Mesothelial cell of epicardium (in vitro differentiated cells): ENCODE measurements around the gene EXTL1. TPM values are rescaled to one million over a fixed set of nuclear protein-coding genes. Genes with fewer than 3 reads are reported as not detected.

Experiments used
- DNase-seq, 2 experiments: peaks; one replicate each; pipeline ENCODE4 v3.0.0; 2021; ENCODE audit warnings: low spot score in 2 of 2; ENCODE audit not compliant: unreplicated experiment in 2 of 2
- H3K27ac Mint-ChIP-seq: 2 replicates; pipeline ENCODE4 v1.8.0; 2021; ENCODE audit warnings: mixed read lengths
- H3K27me3 Mint-ChIP-seq: 2 replicates; pipeline ENCODE4 v1.8.0; 2021; ENCODE audit warnings: low read depth, mixed read lengths
- H3K36me3 Mint-ChIP-seq: 2 replicates; pipeline ENCODE4 v1.8.0; 2021; ENCODE audit warnings: mixed read lengths
- H3K4me1 Mint-ChIP-seq: 2 replicates; pipeline ENCODE4 v1.8.0; 2021; ENCODE audit warnings: mixed read lengths
- H3K4me3 Mint-ChIP-seq: 2 replicates; pipeline ENCODE4 v1.8.0; 2021; ENCODE audit warnings: mild to moderate bottlenecking, moderate library complexity, mixed read lengths
- H3K9me3 Mint-ChIP-seq: 2 replicates; pipeline ENCODE4 v1.8.0; 2021; ENCODE audit warnings: mixed read lengths
- total RNA-seq: library from RNA; stranded (reverse); gene quantifications from 3 replicates; pipeline ENCODE4 v1.2.1, GENCODE V29; 2021
- TF ChIP-seq, protein P1 (sequence below): fragments of 200-600 bp; sonication (generic); IDR thresholded peaks from one replicate; pipeline ENCODE4 v1.5.0; 2021; ENCODE audit warnings: antibody characterized with exemption; ENCODE audit not compliant: unreplicated experiment

The EXTL1 gene
- total RNA-seq, 1 donor from 2014 or later, result 8.2 TPM

DNA sequence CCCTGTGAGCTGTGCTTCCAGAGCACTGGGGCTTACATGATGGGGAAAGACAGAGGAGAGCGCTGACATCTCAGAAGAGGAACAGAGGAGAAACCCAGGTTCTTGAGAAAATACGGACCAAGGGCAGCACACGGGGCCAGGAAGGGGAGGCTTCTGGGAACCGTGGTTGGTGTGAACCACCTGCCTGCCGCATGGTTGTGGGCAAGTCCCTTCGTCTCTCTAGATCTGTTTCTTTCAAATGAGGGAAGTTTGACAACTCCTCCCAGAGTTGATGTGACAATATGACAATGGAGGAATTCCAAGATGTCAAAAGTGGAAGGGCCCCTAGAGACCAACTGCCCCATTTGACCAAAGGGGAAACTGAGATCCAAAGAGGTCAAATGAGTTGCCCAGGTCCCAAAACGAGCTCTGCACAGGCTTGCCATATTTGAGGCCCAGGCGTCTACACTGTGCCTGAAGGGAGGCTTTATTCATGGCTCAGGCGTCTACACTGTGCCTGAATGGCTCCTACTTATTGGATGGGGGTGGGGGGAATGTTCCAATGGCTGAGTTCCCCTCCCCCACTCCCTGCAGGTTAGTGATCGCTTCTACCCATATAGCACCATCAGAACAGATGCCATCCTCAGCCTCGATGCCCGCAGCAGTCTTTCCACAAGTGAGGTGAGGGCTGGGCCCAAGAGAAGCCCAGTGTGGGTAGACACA, 11.2 kb downstream of the EXTL1 start:
- Mint-ChIP-seq H3K36me3 (no peaks in the 10 kb centered on the region), H3K27me3 (peaks cover 2% of the 10 kb centered on the region), H3K4me1 (peaks cover 19% of the 10 kb centered on the region), H3K9me3 (no peaks in the 10 kb centered on the region), H3K27ac (peak overlapping the region; percentile 80), H3K4me3 (no peak overlapping the region)
- DNase-seq, result no peak
- TF ChIP-seq, protein P1, sequence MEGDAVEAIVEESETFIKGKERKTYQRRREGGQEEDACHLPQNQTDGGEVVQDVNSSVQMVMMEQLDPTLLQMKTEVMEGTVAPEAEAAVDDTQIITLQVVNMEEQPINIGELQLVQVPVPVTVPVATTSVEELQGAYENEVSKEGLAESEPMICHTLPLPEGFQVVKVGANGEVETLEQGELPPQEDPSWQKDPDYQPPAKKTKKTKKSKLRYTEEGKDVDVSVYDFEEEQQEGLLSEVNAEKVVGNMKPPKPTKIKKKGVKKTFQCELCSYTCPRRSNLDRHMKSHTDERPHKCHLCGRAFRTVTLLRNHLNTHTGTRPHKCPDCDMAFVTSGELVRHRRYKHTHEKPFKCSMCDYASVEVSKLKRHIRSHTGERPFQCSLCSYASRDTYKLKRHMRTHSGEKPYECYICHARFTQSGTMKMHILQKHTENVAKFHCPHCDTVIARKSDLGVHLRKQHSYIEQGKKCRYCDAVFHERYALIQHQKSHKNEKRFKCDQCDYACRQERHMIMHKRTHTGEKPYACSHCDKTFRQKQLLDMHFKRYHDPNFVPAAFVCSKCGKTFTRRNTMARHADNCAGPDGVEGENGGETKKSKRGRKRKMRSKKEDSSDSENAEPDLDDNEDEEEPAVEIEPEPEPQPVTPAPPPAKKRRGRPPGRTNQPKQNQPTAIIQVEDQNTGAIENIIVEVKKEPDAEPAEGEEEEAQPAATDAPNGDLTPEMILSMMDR, result no peak

DNA sequence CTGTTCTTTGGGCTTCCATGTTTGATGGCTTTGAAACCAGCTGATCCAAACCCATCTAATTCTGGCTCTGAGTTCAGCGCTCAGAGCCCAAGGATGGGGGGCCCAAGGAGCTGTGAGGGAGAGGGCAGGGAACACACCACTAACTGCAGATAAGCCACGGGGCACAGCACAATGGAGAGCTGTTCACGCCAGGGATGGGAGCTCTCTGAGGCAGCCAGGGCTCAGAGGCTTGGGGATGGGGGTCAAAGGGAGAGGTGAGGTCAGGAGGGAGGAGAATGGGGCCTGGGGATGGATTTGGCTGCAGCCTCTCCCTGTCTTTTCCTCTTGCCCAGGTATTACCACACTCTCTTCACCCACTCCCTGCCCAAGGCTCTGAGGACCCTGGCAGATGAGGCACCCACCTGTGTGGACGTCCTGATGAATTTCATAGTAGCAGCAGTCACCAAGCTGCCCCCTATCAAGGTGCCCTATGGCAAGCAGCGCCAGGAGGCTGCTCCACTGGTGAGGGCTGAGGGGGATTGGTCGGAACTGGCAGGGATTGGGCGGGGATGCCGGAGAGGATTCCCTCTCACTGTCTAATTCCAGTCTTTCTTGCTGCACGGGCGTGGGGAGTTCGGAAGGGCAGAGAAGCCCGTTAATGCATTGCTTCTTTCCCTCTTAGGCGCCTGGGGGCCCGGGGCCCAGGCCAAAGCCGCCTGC, 13.1 kb downstream of the EXTL1 start:
- H3K36me3 Mint-ChIP-seq, result no peaks in the 10 kb centered on the region
- peaks cover 18% of the 10 kb centered on the region for H3K4me1 Mint-ChIP-seq
- no peaks in the 10 kb centered on the region for H3K9me3 Mint-ChIP-seq
- H3K27me3 Mint-ChIP-seq, result peaks cover 2% of the 10 kb centered on the region
- H3K27ac Mint-ChIP-seq, result peak overlapping the region; percentile 50
- DNase-seq, result no peak
- TF ChIP-seq, protein P1, result no peak
- H3K4me3 Mint-ChIP-seq, result peak overlapping the region; percentile 94

DNA sequence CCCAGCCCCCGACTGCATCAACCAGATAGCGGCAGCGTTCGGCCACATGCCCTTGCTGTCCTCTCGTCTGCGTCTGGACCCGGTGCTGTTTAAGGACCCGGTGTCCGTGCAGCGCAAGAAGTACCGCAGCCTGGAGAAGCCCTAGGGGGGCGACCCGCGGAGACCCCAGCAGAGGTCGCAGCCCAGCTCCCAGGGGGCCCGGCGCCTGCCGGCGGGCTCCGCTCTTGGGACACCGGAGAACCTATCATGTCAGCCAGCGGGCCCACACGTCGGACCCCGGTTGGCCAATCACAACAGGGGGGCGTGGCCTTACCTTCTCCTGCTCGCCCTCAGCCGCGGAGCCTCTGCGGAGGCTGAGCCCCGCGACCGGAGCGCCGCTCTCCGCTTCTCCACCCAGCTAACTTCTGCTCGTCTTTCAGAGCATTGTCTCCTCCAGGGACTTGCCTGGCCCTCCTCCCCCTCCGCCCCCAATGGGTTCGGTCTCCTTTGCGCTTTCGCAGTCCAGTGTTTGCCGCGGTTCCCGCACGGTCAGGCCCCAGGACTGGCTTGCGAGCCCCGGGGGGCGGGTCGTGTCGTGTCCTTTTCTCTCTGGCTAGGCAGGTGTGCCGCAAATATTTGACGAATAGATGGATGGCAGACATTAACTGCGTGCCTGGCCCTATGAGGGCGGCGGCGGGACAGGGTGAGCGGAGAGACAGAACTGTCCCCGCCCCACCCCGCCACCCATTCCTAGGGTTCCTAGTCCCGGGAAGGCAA, 13.8 kb downstream of the EXTL1 start:
- Mint-ChIP-seq H3K27me3 (peaks cover 2% of the 10 kb centered on the region), H3K9me3 (no peaks in the 10 kb centered on the region), H3K4me3 (peak overlapping the region; percentile 94), H3K4me1 (peaks cover 18% of the 10 kb centered on the region), H3K36me3 (no peaks in the 10 kb centered on the region), H3K27ac (peak overlapping the region; percentile 96)
- peak; percentile 93 to 94 for DNase-seq
- TF ChIP-seq, protein P1, result no peak

DNA sequence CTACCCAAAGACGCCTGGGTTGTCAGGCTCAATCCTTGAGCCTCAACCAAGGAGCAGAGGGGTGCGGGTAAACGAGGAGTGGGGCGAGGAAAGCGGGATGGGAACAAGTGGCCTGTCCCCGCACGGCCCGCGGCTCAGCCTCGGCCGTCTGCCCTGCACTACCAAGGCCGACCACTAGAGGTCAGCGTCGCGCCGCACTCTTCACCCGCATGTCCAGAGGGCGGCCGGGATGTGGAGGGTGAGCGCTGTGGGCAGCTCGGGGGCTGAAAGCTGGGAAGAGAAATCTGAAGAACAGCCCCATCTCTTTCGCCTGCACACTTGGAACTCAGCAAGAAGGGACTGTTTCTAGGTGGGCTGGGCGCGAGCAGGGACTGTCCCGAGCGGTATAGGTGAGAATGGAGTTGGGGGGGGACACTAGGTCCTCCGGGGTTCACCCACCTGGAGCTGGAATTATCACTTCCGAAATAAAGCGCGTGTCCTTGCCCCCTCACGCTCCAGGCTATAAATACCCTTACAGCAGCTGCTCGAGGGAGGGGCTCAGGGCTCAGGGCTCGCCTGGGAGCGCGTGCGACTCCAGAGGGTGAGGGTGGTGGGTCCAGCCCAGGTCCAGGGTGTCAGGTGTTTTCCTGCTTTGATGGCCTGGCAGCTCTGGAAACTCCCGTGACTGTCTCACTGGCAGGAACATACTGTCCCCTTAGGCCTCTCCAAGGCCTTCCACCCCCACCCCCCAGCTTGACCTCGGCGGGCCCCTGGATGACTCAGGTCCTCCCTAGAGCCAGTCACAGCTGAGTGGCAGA, 14.6 kb downstream of the EXTL1 start:
- H3K9me3 Mint-ChIP-seq, result no peaks in the 10 kb centered on the region
- peak overlapping the region; percentile 94 for H3K4me3 Mint-ChIP-seq
- H3K27me3 Mint-ChIP-seq, result peaks cover 2% of the 10 kb centered on the region
- H3K4me1 Mint-ChIP-seq, result peaks cover 18% of the 10 kb centered on the region
- no peaks in the 10 kb centered on the region for H3K36me3 Mint-ChIP-seq
- TF ChIP-seq, protein P1, result peak; percentile 100
- DNase-seq, result peak; percentile 74 to 96
- peak overlapping the region; percentile 96 for H3K27ac Mint-ChIP-seq

DNA sequence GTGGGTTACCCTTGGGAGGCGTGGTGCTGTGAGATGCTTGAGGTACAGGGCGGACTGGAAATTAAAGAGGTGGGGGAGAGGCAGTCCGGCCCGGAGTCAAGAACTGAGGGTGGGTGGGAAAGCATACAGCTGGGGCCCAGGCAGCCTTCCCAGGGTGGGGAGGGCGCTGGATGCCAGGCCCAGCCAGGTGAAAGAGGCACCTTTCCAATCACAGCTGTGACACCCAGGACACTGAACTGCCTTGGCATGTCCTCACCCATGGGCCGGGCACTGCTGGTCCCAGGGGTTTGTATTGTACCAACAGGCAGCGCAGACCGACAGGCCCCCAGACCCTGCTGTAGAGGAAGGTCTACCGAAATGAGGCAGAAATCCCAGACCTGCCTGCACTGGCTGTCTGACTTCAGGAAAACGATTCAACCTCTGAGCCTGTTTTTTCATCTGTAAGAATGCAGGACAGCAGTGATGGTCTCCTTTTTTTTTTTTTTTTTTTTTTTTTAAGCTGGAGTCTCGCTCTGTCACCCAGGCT, 15.2 kb downstream of the EXTL1 start:
- no peak for DNase-seq
- peaks cover 2% of the 10 kb centered on the region for H3K27me3 Mint-ChIP-seq
- no peaks in the 10 kb centered on the region for H3K36me3 Mint-ChIP-seq
- H3K27ac Mint-ChIP-seq, result peak overlapping the region; percentile 28
- peaks cover 15% of the 10 kb centered on the region for H3K4me1 Mint-ChIP-seq
- TF ChIP-seq, protein P1, result no peak
- no peaks in the 10 kb centered on the region for H3K9me3 Mint-ChIP-seq
- peak overlapping the region; percentile 94 for H3K4me3 Mint-ChIP-seq
